HG03175 (cell line): Measurements from ENCODE around the gene PDSS2.
"Not testable (repeated sequence)": the region's sequence is repeated elsewhere in the genome, so short reads cannot be mapped to it uniquely, and the experiment has no call there.

ENCODE experiments used
- ATAC-seq: cut with Tn5 transposase; IDR thresholded peaks from one replicate; pipeline ENCODE4 v1.9.1; 2021; ENCODE audit warnings: mild to moderate bottlenecking, moderate library complexity; ENCODE audit not compliant: unreplicated experiment

The PDSS2 gene

DNA sequence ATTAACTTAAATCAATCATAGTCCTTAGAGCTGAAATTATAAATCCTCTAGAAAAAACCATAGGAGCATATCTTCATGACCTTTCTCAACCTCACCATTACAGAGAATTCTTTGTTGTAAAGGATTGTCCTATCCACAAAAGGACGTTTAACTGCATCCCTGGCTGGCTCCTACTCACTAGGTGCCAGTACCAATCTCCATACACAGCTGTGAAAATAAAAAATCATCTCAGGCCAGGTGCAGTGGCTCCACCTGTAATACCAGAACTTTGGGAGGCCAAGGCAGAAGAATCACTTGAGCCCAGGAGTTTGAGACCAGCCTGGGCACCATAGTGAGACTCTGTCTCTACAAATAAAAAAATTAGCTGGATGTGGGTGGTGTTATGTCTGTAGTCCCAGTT, 89.9 kb downstream of the PDSS2 start:
- no peak for ATAC-seq

GRCh38 chr6:107368471-107368870, 90.9 kb downstream of the PDSS2 start:
- no peak for ATAC-seq

DNA sequence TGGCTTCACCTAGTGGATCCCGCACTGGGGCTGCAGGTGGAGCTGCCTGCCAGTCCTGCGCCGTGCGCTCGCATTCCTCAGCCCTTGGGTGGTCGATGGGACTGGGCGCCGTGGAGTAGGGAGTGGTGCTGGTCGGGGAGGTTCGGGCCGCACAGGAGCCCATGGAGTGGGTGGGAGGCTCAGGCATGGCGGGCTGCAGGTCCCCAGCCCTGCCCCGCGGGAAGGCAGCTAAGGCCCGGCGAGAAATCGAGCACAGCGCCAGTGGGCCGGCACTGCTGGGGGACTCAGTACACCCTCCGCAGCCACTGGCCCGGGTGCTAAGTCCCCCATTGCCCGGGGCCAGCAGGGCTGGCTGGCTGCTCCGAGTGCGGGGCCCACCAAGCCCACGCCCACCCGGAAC, 95.2 kb downstream of the PDSS2 start:
- not testable (repeated sequence) for ATAC-seq

DNA sequence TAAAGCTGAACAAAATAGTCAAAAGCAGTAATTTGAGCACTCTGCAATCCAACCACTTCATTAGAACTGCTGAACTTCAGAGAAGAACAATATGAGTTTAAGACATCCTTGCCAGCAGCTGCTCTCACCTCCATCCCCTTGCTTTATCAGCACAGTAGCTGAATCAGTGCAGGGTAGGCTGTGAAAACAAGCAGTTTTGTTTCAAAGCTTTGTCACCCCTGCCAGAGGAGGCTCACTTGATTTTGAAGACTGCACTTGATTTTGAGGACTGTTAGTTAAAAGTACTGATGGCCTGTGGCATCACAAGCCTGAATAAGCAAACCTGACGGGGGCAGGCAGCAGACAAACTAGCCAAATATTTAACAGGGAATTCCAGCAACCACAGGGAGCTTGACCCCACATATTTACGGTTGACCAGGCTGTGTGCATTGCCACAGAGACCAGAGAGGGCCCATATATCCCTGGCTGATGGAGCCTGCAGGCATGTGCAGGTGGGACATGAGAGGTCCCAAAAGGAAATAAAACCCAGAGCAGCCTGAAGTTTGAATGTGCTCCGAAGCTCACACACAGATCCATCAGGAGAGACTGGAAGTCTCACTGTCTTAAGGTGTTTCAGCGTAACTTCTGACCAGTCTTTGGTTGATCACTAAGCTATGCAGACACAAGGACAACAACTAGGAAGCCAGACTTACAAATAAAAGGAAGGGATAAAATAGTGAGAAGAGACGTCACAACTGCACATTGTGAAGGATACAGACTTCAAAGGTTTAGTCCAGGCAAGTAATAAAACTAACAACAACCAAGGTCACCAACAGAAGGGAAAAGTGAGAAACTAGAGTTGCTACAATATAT, 97.4 kb downstream of the PDSS2 start:
- ATAC-seq: no peak

GRCh38 chr6:107360476-107360875, 98.9 kb downstream of the PDSS2 start:
- ATAC-seq: no peak

- ATAC-seq: no peak
These were observed 101.5 kb downstream of the PDSS2 start for GRCh38 chr6:107357842-107358241.

DNA sequence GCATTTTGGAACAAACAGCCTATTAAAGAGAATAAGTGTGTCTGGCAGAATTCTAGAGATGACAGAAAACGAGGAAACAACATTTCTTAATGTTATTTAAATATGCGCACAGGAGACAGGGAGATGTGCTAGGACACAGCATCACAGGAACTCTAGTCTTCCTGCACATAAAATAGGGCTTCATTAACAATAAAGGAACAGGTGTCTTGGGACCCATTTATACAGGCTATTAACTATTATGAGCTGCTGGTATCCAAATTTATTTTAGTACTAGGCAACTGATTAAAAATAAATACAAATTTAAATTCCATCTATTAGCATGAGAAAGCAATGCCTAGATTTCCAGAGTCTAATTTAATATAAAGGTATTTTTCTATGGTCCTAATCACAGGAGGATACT, 102.3 kb downstream of the PDSS2 start:
- ATAC-seq: no peak

DNA sequence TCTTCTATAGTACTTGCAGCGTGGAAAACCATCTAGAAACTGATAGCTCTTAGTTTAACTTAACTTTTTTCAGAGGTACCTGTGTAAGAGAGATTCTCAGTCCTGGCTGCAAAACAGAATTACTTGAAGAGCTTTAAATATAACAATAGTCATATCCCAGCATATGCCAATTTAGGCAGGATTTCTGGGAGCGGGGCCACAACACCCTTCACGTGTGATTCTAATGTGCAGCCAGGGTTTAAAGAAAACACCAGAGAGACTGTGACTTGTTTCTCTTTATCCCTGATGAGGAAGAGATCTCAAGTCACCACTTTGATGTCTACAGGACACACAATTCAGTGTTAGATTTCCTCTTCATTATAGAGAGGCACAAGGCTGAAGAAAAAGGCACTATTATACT, 103.7 kb downstream of the PDSS2 start:
- no peak for ATAC-seq

DNA sequence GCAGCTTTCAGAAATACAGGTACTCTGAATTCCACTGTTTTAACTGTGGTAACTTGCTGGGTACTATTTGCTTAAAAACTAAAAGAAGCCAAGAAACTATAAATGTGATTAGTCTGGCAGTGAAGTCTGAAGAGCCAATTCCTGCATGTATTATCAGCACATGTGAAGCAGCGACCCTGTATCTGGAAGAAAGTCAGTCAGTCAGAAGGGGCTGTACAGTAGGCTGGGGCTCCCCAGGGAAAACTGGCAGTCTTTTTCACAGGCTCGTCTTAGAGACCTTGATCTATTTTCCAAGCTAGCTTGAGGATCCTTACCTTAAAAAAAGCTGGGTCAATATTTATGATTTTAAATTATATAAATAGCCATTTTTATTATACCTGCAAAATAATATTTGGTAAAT, 104.9 kb downstream of the PDSS2 start:
- ATAC-seq: no peak

DNA sequence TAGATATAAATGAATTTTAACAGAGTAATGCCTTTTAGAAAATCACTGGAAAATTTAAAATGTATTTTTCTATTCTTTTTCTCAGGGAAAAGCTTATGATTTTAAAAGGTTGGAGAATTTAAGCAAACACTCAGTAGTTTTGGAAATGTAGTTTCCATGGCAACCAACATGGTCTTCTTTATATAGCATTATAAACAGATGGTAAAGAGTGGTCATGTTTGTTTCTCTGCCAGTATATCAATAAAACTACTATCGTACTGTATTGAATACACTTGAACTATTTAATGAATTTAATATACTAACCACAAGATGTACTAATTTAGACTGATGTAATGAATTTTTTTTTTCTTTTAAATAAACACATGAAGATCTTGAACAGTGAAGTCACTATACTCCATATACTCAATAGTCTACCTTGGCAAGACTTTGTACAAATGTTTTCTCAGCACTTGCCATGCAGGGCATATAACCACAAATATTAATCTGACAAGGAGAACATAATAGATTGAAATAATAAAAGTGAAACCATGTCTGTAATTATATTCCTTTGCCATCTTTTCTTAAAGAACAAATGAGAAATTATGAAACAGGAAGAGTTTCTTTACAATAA, 105.5 kb downstream of the PDSS2 start:
- no peak for ATAC-seq

- ATAC-seq: no peak
These were observed 111.1 kb downstream of the PDSS2 start for GRCh38 chr6:107348224-107348623.

- ATAC-seq: no peak
These were observed 114.0 kb downstream of the PDSS2 start for GRCh38 chr6:107345393-107345792.

- ATAC-seq: no peak
These were observed 114.4 kb downstream of the PDSS2 start for GRCh38 chr6:107344981-107345380.

DNA sequence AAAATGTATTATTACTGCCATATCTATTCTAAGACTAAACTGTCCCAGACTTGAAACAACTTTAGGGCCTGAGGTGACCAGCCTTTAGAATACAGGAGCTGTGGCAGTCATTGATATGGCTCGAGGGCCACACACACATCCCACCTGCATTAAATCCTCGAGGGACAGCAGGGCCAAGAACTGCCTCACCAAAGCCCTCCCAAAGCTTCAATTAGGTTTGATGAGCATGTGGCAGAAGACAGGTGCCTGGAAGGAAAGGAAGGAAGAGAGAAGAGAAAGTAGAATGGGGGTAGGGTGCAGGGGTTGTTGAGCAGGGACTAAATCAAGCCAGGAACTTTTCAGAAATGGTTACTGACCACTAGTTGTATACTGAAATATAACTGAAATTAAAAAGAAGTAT, 115.0 kb downstream of the PDSS2 start:
- no peak for ATAC-seq

- ATAC-seq: no peak
These were observed 117.2 kb downstream of the PDSS2 start for GRCh38 chr6:107342144-107342543.

- no peak for ATAC-seq
These were observed 118.5 kb downstream of the PDSS2 start for GRCh38 chr6:107340881-107341280.

DNA sequence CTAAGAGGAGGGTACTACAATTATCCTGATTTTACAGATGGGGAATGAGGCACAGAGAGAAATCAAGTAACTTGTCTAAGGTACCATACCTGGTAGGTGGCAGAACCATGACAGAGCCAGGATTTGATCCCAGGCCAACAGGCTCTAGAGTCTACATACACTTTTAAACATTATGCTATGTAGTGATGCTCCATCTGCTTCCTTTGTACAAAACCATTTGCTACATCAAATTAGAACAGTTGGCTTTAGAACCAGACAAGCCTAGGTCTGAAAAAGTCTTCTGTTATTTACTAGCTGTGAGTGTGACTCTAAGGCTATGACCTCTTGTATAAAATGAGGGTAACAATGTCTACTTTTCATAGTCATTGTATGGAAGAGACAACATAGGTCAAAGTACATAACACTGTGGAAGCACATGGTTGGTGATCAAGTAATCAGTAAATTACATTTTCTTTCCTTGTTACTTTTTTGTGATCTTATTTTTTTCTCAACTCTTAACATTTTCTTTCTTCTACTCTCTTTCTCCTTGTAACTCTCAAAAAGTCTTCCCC, 122.1 kb downstream of the PDSS2 start:
- no peak for ATAC-seq

DNA sequence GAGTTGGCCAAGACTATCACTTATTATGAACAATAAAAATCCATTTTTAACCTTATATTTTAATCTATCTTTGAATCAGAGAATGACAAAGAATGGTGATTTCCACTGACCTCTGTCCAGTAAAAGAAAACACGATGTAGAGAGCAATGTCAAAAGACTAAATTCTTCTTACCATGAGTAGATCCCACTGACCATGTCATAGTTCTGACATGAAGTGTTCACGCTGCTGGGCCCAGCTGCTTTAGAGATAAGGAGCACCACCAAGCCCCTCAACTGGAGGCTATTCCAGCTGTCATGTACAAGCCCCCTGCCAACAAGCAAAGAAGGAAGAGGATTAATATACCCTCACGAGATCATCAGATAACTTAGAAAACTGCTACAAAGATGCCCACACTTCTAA, 125.3 kb downstream of the PDSS2 start:
- ATAC-seq: no peak

DNA sequence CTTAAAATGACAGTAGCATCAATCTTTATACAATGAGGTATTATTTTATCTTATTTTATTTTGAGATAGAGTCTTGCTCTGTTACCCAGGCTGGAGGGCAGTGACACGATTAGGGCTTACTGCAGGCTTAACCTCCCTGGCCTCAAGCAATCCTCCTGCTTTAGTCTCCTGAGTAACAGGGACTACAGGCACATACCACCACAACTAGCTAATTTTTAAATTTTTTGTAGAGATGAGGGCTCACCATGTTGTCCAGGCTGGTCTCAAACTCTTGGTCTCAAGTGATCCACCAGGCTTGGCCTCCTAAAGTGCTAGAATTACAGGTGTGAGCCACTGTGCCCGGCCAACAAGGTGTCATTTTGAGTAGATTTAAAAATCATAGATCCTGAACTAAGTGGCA, 125.9 kb downstream of the PDSS2 start:
- ATAC-seq: no peak

GRCh38 chr6:107331409-107332386, 127.7 kb downstream of the PDSS2 start:
- ATAC-seq: no peak

- peak; percentile 98 for ATAC-seq
These were observed 129.2 kb downstream of the PDSS2 start for GRCh38 chr6:107330168-107330567.
